HG03095 (cell line): ENCODE data around the gene CCDC197.

Experiments
- ATAC-seq: cut with Tn5 transposase; IDR thresholded peaks from one replicate; pipeline ENCODE4 v1.9.1; 2021; ENCODE audit warnings: moderate library complexity; ENCODE audit not compliant: unreplicated experiment

The CCDC197 gene

GRCh38 chr14:94022532-94023411 is 25.7 kb downstream of the CCDC197 start:
- no peak for ATAC-seq

GRCh38 chr14:94024549-94024948 is 27.4 kb downstream of the CCDC197 start:
- ATAC-seq, result no peak

GRCh38 chr14:94025720-94026119 is 28.6 kb downstream of the CCDC197 start:
- ATAC-seq, result no peak

GRCh38 chr14:94026173-94026888 is 29.2 kb downstream of the CCDC197 start, which contains the start of gene OTUB2:
Gene OTUB2, plus strand, starts transcription at chr14:94026340. Its CDS starts 198 bp downstream, at chr14:94026538.
- peak; percentile 100 for ATAC-seq

GRCh38 chr14:94026889-94027469 is 29.9 kb downstream of the CCDC197 start:
- ATAC-seq, result no peak

- ATAC-seq, result no peak
These were observed 30.7 kb downstream of the CCDC197 start for GRCh38 chr14:94027566-94028449.

GRCh38 chr14:94028450-94028826 is 31.3 kb downstream of the CCDC197 start:
- ATAC-seq, result no peak

GRCh38 chr14:94029265-94029664 is 32.2 kb downstream of the CCDC197 start:
- no peak for ATAC-seq

- no peak for ATAC-seq
These were observed 32.6 kb downstream of the CCDC197 start for GRCh38 chr14:94029671-94030203.

GRCh38 chr14:94030571-94030970 is 33.5 kb downstream of the CCDC197 start:
- no peak for ATAC-seq

GRCh38 chr14:94031161-94031882 is 34.2 kb downstream of the CCDC197 start:
- ATAC-seq, result no peak

GRCh38 chr14:94031883-94032279 is 34.8 kb downstream of the CCDC197 start:
- no peak for ATAC-seq

GRCh38 chr14:94034886-94035285 is 37.8 kb downstream of the CCDC197 start:
- ATAC-seq, result no peak

GRCh38 chr14:94036313-94037167 is 39.4 kb downstream of the CCDC197 start:
- peak; percentile 85 for ATAC-seq

- no peak for ATAC-seq
These were observed 40.9 kb downstream of the CCDC197 start for GRCh38 chr14:94037954-94038353.

- ATAC-seq, result no peak
These were observed 41.4 kb downstream of the CCDC197 start for GRCh38 chr14:94038510-94038909.

GRCh38 chr14:94038921-94039629 is 42.0 kb downstream of the CCDC197 start:
- ATAC-seq, result no peak

- ATAC-seq, result no peak
These were observed 43.1 kb downstream of the CCDC197 start for GRCh38 chr14:94040247-94040646.
